HepG2 (cell line): Measurements from ENCODE around the gene THRB. TPM values are rescaled to one million over a fixed set of nuclear protein-coding genes. Genes with fewer than 3 reads are reported as not detected.
A peak's percentile ranks its signal among the peaks of the same experiment; 100 is the strongest.

Source experiments
- CBX5 ChIP-seq: sonication (generic); formaldehyde crosslinking; IDR thresholded peaks from 2 replicates; pipeline ENCODE4 v1.4.0; 2020; ENCODE audit warnings: missing genetic modification reagents, borderline replicate concordance
- IRF2 ChIP-seq: IDR thresholded peaks from 2 replicates; pipeline ENCODE4 v1.6.1; 2018; ENCODE audit warnings: missing genetic modification reagents, missing compliant biosample characterization
- KLF16 ChIP-seq, 2 experiments: sonication (generic) in 1 of 2; formaldehyde crosslinking in 1 of 2; IDR thresholded peaks; 2 replicates each; pipeline versions ENCODE4 v1.6.1 to v1.8.0; 2016 to 2023; ENCODE audit warnings: missing genetic modification reagents in 2 of 2, missing compliant biosample characterization in 1 of 2
- PATZ1 ChIP-seq: sonication (generic); formaldehyde crosslinking; IDR thresholded peaks from 2 replicates; pipeline ENCODE4 v1.4.0; 2020; ENCODE audit warnings: missing genetic modification reagents
- RAD21 ChIP-seq: fragments of 450-650 bp; formaldehyde crosslinking; IDR thresholded peaks from 2 replicates; pipeline ENCODE4 v1.5.0; 2020; ENCODE audit warnings: mild to moderate bottlenecking
- TSC22D2 ChIP-seq: sonication (generic); formaldehyde crosslinking; IDR thresholded peaks from 2 replicates; pipeline ENCODE4 v1.5.1; 2020; ENCODE audit warnings: missing genetic modification reagents, mild to moderate bottlenecking, borderline replicate concordance
- XRCC5 ChIP-seq: fragments of 200-400 bp; formaldehyde crosslinking; optimal IDR thresholded peaks from 2 replicates; pipeline ENCODE3; 2017; ENCODE audit warnings: mild to moderate bottlenecking, low read length
- ZFX ChIP-seq: sonication (generic); formaldehyde crosslinking; IDR thresholded peaks from 2 replicates; pipeline ENCODE4 v1.4.0; 2020; ENCODE audit warnings: mild to moderate bottlenecking, low read depth, missing genetic modification reagents, moderate library complexity
- ZNF142 ChIP-seq: sonication (generic); formaldehyde crosslinking; IDR thresholded peaks from 2 replicates; pipeline ENCODE4 v1.4.0; 2020; ENCODE audit warnings: missing genetic modification reagents
- ZSCAN29 ChIP-seq: sonication (generic); formaldehyde crosslinking; conservative IDR thresholded peaks from 2 replicates; pipeline ENCODE4 v1.4.0; 2020; ENCODE audit warnings: mild to moderate bottlenecking, missing genetic modification reagents
- polyA plus RNA-seq, 8 experiments: library from polyadenylated mRNA; depleted of rRNA in 3 of 8; stranded (reverse) in 7 of 8; unstranded in 1 of 8; fragments of >200 nt; fragmentation: Illumina TruSeq in 4 of 8; extraction: Trizol in 4 of 8; gene quantifications; 2 replicates each; pipeline versions ENCODE4 v1.2.1 to v1.2.3, GENCODE V29; 2011 to 2016; ENCODE audit warnings: low read depth in 4 of 8, missing spikeins in 1 of 8, mixed read lengths in 1 of 8; ENCODE audit not compliant: insufficient read depth in 1 of 8
- total RNA-seq, 5 experiments: library from RNA; depleted of rRNA; stranded (reverse); fragments of >200 nt; fragmentation: Illumina TruSeq; extraction: Trizol; gene quantifications; 2 replicates each; pipeline ENCODE4 v1.2.3, GENCODE V29; 2016; ENCODE audit warnings: low read depth in 1 of 5
- TF ChIP-seq, protein P1 (sequence below): sonication (generic); formaldehyde crosslinking; IDR thresholded peaks from 2 replicates; pipeline ENCODE4 v1.4.0; 2020; ENCODE audit warnings: missing genetic modification reagents, borderline replicate concordance
- TF ChIP-seq, protein P2 (sequence below), 2 experiments: sonication (generic) in 1 of 2; formaldehyde crosslinking in 1 of 2; IDR thresholded peaks; 2 replicates each; pipeline versions ENCODE4 v1.4.0 to v1.6.1; 2018 to 2020; ENCODE audit warnings: missing genetic modification reagents in 2 of 2, borderline replicate concordance in 1 of 2, low read depth in 1 of 2, mild to moderate bottlenecking in 1 of 2, missing biosample characterization in 1 of 2

Gene THRB
- total and polyA plus RNA-seq, 2 of the 13 experiments (the other 11 are each of a cell fraction or from before 2014, with no cell fraction given), result 4.7 to 22.7 TPM

GRCh38 chr3:24496529-24497482 lies 2.2 kb upstream of the THRB start (continued):
- TF ChIP-seq, protein P1, sequence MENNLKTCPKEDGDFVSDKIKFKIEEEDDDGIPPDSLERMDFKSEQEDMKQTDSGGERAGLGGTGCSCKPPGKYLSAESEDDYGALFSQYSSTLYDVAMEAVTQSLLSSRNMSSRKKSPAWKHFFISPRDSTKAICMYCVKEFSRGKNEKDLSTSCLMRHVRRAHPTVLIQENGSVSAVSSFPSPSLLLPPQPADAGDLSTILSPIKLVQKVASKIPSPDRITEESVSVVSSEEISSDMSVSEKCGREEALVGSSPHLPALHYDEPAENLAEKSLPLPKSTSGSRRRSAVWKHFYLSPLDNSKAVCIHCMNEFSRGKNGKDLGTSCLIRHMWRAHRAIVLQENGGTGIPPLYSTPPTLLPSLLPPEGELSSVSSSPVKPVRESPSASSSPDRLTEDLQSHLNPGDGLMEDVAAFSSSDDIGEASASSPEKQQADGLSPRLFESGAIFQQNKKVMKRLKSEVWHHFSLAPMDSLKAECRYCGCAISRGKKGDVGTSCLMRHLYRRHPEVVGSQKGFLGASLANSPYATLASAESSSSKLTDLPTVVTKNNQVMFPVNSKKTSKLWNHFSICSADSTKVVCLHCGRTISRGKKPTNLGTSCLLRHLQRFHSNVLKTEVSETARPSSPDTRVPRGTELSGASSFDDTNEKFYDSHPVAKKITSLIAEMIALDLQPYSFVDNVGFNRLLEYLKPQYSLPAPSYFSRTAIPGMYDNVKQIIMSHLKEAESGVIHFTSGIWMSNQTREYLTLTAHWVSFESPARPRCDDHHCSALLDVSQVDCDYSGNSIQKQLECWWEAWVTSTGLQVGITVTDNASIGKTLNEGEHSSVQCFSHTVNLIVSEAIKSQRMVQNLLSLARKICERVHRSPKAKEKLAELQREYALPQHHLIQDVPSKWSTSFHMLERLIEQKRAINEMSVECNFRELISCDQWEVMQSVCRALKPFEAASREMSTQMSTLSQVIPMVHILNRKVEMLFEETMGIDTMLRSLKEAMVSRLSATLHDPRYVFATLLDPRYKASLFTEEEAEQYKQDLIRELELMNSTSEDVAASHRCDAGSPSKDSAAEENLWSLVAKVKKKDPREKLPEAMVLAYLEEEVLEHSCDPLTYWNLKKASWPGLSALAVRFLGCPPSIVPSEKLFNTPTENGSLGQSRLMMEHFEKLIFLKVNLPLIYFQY (CRISPR knock-in tag), result 0 out of 2 replicates have a peak, but pooled peaks have one; percentile 27
- TF ChIP-seq, protein P2, sequence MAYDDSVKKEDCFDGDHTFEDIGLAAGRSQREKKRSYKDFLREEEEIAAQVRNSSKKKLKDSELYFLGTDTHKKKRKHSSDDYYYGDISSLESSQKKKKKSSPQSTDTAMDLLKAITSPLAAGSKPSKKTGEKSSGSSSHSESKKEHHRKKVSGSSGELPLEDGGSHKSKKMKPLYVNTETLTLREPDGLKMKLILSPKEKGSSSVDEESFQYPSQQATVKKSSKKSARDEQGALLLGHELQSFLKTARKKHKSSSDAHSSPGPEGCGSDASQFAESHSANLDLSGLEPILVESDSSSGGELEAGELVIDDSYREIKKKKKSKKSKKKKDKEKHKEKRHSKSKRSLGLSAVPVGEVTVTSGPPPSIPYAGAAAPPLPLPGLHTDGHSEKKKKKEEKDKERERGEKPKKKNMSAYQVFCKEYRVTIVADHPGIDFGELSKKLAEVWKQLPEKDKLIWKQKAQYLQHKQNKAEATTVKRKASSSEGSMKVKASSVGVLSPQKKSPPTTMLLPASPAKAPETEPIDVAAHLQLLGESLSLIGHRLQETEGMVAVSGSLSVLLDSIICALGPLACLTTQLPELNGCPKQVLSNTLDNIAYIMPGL (CRISPR knock-in tag; IDR thresholded peaks at IDR 0.05; ENCODE audit: borderline replicate concordance in 1 of 2, low read depth in 1 of 2), result peak; percentile 77 to 85
- TF ChIP-seq ZNF142 (CRISPR knock-in tag) (0 out of 2 replicates have a peak, but pooled peaks have one; percentile 48), XRCC5 (peak; percentile 33), PATZ1 (CRISPR knock-in tag) (peak; percentile 43; the same call in 1 of the 2 replicates), CBX5 (CRISPR knock-in tag) (peak; percentile 41; the same call in 1 of the 2 replicates), TSC22D2 (CRISPR knock-in tag) (0 out of 2 replicates have a peak, but pooled peaks have one; percentile 36), IRF2 (CRISPR knock-in tag) (peak; percentile 53), KLF16 (CRISPR knock-in tag; IDR thresholded peaks at IDR 0.05) (peak in 1 of 2 experiments; percentile 65; a peak in 1 of 4 replicates), ZSCAN29 (CRISPR knock-in tag) (peak; percentile 93; the same call in 1 of the 2 replicates), ZFX (CRISPR knock-in tag) (peak; percentile 81), RAD21 (CRISPR knock-in tag) (peak; percentile 87)
